Measurements from ENCODE around the gene XRCC4.

XRCC4 gene

GRCh38 chr5:83277154-83277553 is 199.8 kb downstream of the XRCC4 start:
- no peak for DNase-seq (ENCODE audit: low spot score)

DNA sequence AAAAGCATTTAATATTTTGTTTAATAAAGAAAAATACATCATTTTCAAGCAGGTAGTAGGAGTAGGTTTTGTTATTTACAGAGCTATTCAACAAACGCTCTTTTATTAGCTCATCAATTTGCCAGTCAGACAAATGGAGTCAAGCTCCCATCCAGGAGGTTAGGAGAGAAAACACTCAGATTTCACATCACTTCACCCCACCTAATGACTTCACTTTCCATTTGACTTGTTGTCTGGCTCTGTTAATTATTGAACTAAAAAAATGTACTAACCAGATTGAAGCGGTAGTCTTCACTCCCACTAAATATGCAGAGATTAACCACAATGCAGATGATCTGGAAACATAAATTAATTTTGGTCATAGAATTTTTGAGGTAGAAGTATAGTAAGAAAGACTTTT is 200.6 kb downstream of the XRCC4 start:
- DNase-seq (ENCODE audit: low spot score): no peak

DNA sequence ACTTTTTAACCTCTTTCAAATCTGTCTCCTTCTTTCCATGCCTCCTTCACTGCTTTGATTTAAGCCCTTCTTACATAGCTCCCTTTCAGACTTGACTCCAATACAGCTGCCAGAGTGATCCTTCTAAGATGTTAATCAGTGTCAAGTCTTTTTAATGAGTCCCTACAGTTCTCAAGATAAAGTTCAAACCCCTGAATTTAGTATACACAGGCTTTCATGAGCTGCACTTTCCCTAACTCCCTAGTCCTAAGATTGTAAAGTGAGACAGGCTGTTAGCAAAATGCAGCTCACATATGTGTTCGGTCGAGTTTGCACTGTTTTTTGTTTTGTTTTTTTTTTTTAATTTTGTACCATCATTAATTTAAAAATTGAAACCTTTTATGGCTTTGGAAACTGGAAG is 203.8 kb downstream of the XRCC4 start:
- DNase-seq (ENCODE audit: low spot score): no peak

- peak; percentile 8 for DNase-seq (ENCODE audit: low spot score)
Measured at GRCh38 chr5:83281658-83282057, 204.3 kb downstream of the XRCC4 start.

DNA sequence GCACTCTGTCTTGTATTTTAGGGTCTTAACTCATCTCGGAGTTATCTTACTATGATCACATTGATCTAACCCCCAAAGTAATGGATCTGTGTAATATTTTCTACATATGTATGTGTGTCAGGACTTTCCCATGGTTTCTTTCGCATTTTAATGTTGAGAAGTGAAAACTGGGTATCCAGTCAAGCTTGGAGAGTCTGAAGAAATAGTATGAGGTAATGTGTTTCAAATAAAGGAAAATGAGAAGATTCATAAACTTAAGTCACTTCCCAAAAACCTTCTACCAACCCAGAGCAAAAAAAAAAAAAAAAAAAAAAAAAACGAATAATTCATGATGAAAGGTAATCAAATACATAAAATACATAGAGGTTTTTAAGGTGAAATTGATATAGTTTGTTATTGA is 206.4 kb downstream of the XRCC4 start:
- DNase-seq (ENCODE audit: low spot score): no peak

- DNase-seq (ENCODE audit: low spot score): no peak
Measured at GRCh38 chr5:83285661-83286398, 208.5 kb downstream of the XRCC4 start.

- DNase-seq (ENCODE audit: low spot score): no peak
Measured at GRCh38 chr5:83294246-83294645, 216.9 kb downstream of the XRCC4 start.

GRCh38 chr5:83299353-83299752 is 222.0 kb downstream of the XRCC4 start:
- DNase-seq (ENCODE audit: low spot score): no peak

DNA sequence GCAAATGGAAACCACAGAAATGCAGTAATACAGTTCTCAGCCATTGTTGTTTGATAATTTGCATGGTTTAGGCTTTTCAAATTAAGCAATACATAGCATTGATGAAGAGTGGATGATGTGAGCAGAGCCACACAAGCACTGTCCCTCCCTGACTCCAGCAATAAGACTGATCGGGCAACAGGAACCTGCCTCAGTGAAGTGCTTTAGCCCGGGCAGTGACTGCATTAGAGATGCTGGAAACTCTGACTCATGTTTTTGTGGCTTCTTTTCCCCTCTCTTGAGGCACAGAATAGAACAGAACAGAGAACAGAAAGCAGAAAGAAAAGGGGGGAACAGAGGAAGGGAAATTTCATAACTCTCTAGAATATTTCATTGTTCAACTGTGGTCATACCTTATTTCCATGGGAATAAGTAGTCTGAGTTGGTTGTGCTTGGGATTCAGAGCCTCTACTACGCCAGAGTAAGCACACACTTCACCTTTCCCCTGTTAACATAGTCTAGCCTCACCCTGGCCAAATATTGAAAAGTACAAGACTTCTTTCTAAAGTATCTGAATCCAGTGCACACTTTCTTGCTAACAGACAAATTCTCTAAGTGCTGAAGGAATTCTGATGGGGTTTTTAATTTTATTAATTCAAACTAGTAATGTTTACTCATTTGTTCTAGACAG is 229.4 kb downstream of the XRCC4 start:
- DNase-seq (ENCODE audit: low spot score): peak; percentile 68

DNA sequence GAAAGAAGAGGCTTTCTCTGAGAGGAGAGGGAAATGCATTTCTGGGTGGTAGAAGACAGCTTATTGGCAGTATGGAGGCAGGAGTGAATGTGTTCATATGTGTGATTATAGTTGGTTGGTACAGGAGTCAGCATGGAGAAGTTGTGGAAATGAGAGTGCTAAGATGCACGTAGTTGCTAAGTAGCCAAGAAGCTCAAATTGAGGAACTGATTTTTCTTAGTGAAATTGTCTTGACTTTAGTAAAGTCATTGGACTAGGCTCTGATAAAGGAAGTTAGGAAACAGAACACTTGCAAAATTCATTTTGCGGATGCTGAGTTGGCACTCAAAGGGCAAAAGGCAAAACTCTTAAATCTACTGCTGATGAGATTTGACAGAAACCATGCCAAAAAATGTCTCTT is 235.3 kb downstream of the XRCC4 start:
- no peak for DNase-seq (ENCODE audit: low spot score)

- DNase-seq (ENCODE audit: low spot score): peak; percentile 23
Measured at GRCh38 chr5:83313436-83313835, 236.1 kb downstream of the XRCC4 start.

- no peak for DNase-seq (ENCODE audit: low spot score)
Measured at GRCh38 chr5:83321483-83322055, 244.2 kb downstream of the XRCC4 start.

DNA sequence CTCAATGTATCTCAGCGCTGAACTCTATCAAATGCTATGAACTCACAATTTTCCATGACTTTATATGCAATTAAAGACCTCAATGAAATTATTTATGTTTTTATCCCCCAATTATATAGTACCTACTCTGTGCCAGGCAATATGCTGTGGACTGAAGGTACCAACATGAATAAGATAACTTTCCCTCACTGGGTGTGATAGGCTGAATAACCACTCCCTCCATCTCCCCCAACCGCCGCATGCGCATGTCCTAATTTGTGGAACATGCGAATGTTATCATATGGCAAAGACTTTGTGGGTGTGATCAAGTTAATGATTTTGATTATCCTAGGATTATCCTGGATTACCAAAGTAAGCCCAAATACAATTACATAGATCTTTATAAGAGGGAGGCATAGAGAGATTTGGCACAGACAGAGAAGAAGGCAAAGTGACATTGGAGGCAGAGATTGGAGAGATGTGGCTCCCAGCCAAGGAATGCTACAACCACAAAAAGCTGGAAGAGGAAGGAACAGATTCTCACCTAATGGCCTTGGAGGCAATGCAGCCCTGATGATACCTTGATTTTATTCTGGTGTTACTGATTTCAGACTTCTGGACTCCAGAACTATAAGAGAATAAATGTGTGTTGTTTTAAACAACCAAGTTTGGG is 245.1 kb downstream of the XRCC4 start:
- DNase-seq (ENCODE audit: low spot score): no peak

- no peak for DNase-seq (ENCODE audit: low spot score)
Measured at GRCh38 chr5:83323557-83324180, 246.3 kb downstream of the XRCC4 start.

- DNase-seq (ENCODE audit: low spot score): no peak
Measured at GRCh38 chr5:83331842-83332241, 254.5 kb downstream of the XRCC4 start.

GRCh38 chr5:83337453-83338035 is 260.2 kb downstream of the XRCC4 start:
- DNase-seq (ENCODE audit: low spot score): no peak

DNA sequence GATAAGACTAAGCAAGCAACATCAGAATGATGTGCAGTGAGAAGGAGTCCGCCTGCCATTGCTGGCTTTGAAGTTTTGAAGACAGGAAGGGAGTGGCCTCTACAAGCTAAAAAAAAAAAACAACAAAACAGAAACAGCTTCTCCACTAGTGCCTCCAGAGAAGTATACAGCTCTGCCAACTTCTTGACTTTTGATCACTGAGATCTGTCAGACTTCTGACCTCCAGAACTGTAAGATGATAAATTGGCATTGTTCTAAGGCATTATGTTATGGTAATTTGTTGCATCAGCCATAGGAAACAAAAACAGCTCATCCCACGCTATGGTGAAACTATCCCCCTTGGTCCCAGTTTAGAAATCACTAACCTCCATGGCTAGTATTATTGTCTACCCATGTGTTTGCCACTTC is 263.2 kb downstream of the XRCC4 start:
- DNase-seq (ENCODE audit: low spot score): no peak

DNA sequence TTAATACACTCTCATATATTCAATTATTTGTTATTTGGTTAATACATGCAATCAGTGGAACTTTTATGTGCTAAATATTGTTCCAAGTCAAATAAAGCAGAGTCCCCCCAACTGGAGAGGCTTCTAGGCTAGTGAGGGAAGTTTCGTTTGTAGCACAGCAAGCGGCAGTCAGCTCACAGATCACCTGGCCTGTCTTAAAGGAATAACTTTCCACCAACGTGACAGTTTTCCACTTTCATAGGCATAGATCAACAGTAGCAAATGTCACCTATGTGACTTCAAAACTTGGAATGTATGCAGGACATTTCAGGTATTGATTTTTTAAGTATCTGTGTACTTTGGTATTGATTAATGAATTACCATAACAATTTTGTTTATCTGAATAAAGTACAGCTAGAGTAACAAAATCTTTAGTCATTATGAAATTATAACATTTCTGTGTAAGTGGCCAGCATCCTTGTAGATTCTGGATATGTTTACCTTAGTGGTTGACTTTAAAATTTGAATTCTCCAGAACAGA is 264.5 kb downstream of the XRCC4 start:
- no peak for DNase-seq (ENCODE audit: low spot score)

- no peak for DNase-seq (ENCODE audit: low spot score)
Measured at GRCh38 chr5:83342465-83342864, 265.1 kb downstream of the XRCC4 start.

DNA sequence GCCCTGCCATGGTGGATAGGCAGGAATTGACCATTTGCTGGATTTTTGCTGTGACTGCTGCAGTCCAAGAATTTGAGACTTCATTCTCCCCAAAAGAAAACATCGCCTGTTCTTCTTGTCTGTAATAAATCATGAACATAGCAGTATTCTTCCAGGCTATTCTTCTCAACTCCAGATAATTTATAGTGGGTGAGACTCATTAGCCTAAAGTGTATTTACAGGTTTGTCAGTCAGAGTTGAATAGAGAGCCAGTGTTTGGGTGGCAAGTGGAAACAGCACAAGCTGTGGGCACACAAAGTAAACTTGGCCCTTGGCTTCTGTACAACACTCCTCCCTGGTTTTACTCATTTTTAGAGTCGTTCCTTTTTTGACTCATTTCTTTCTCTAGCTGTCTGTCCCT is 266.0 kb downstream of the XRCC4 start:
- DNase-seq (ENCODE audit: low spot score): no peak

DNA sequence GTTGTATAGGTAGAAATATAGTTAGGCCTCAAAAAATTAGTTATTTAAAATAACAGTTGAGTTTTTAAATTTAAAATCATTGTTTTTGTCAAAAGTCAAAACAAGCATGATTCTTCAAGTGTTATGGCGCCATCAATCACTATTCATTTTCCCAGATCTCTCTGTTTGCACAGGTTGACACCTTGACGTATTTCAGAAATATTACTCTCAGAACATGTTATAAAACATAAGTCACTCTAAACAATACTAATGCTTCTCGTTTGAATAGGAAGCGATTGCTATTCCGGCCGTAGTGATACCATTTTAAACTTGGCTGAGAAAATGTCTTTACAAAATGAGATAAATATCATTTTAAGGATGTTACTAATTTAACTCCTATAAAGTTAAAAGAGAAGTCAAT is 268.1 kb downstream of the XRCC4 start:
- DNase-seq (ENCODE audit: low spot score): no peak

DNA sequence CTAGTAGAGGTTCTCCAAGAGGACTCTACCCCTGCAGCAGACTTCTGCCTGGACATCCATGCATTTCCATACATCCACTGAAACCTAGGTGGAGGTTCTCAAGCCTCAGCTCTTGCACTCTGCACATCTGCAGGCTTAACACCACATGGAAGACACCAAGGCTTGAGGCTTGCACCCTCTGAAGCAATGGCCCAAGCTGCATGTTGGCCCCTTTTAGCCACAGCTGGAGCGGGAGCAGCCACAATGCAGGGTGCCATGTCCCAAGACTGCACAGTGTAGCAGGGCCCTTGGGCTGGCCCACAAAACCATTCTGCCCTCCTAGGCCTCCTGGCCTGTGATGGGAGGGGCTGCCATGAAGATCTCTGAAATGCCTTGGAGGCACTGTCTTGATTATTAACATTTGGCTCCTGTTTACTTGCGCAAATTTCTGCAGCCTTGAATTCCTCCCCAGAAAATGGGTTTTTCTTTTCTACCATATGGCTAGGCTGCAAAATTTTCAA is 271.0 kb downstream of the XRCC4 start:
- DNase-seq (ENCODE audit: low spot score): no peak
